Breast epithelium (tissue), 4 donors: ENCODE measurements around the gene TACR3. TPM values are rescaled to one million over a fixed set of nuclear protein-coding genes. Genes with fewer than 3 reads are reported as not detected.

Experiments
- DNase-seq, 2 donors: peaks; one replicate each; pipeline ENCODE4 v3.0.0-alpha.2; 2019; ENCODE audit warnings: low spot score in 2 of 2
- H3K27ac ChIP-seq, 2 donors: fragments of 200-600 bp; sonication (generic) in 1 of 2; one replicate each; pipeline ENCODE4 v1.5.1; 2016 to 2019; ENCODE audit warnings: mild to moderate bottlenecking in 1 of 2
- H3K27me3 ChIP-seq, 2 donors: fragments of 200-600 bp; sonication (generic) in 1 of 2; one replicate each; pipeline versions ENCODE4 v1.5.1 to v1.6.0; 2017 to 2019; ENCODE audit warnings: control low read depth in 1 of 2, mild to moderate bottlenecking in 1 of 2
- H3K36me3 ChIP-seq: fragments of 200-600 bp; one replicate; pipeline ENCODE4 v1.5.1; 2019
- H3K4me1 ChIP-seq, 2 donors: fragments of 200-600 bp; sonication (generic); one replicate each; pipeline ENCODE4 v1.5.1; 2016 to 2019; ENCODE audit warnings: control low read depth in 1 of 2
- H3K4me3 ChIP-seq, 3 donors: fragments of 200-600 bp; sonication (generic); 1 replicate in 2 of 3; 2 replicates in 1 of 3; pipeline ENCODE4 v1.5.1; 2016 to 2019; ENCODE audit warnings: mild to moderate bottlenecking in 3 of 3, moderate library complexity in 2 of 3
- H3K9me3 ChIP-seq, 2 donors: fragments of 200-600 bp; sonication (generic) in 1 of 2; one replicate each; pipeline ENCODE4 v1.5.1; 2016 to 2019; ENCODE audit warnings: control low read depth in 1 of 2
- CTCF ChIP-seq, 3 donors: fragments of 450-650 bp; IDR thresholded peaks; one replicate each; pipeline ENCODE4 v1.5.1; 2016 to 2017; ENCODE audit warnings: antibody characterized with exemption in 3 of 3, mild to moderate bottlenecking in 3 of 3, moderate library complexity in 3 of 3
- POLR2A ChIP-seq: fragments of 450-650 bp; IDR thresholded peaks from one replicate; pipeline ENCODE4 v1.6.1; 2016; ENCODE audit warnings: antibody characterized with exemption, mild to moderate bottlenecking, moderate library complexity
- POLR2AphosphoS5 ChIP-seq, 3 donors: sonication (generic); formaldehyde crosslinking; IDR thresholded peaks; one replicate each; pipeline ENCODE4 v1.6.1; 2017; ENCODE audit warnings: antibody characterized with exemption in 3 of 3
- intact Hi-C: fragments of 100-400 bp; cut with DNase I; formaldehyde crosslinking; loops from one replicate; pipeline ENCODE4 v1.15.1; 2023; ENCODE audit warnings: low total_unique reads
- total RNA-seq, 3 donors: library from RNA; depleted of rRNA; stranded (reverse); fragments of >200 nt; gene quantifications; one replicate each; pipeline ENCODE4 v1.1.0, GENCODE V29; 2016

Gene TACR3
- total RNA-seq, 3 donors from 2014 or later = not detected

GRCh38 chr4:103664436-103665075 lies 55.2 kb downstream of the TACR3 start:
- Histone ChIP-seq H3K9me3 (no peaks in the 10 kb centered on the region), H3K4me3 (no peak overlapping the region), H3K27ac (no peak overlapping the region), H3K27me3 (no peaks in the 10 kb centered on the region), H3K4me1 (no peaks in the 10 kb centered on the region), H3K36me3 (no peaks in the 10 kb centered on the region)
- intact Hi-C loops = no loop called here
- DNase-seq = no peak
- TF ChIP-seq POLR2A (no peak), CTCF (IDR thresholded peaks at IDR 0.05) (no peak), POLR2AphosphoS5 (IDR thresholded peaks at IDR 0.05) (no peak)

DNA sequence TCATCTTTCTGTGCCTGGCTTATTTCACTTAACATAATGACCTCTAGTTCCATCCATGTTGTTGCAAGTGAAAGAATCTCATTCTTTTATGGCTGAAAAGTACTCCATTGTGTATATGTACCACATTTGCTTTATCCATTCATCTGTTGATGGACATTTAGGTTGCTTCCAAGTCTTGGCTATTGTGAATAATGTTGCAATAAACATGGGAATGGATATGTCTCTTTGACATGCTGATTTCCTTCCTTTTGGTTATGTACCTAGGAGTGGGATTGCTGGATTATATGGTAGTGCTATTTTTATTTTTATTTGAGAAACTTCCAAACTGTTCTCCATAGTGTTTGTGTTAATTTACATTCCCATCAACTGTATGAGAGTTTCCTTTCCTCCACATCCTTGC lies 71.2 kb downstream of the TACR3 start:
- no peaks in the 10 kb centered on the region for H3K36me3 ChIP-seq
- DNase-seq = no peak
- H3K9me3 ChIP-seq = no peaks in the 10 kb centered on the region
- no peaks in the 10 kb centered on the region for H3K27me3 ChIP-seq
- H3K27ac ChIP-seq = no peak overlapping the region
- intact Hi-C loops = no loop called here
- H3K4me3 ChIP-seq = no peak overlapping the region
- H3K4me1 ChIP-seq = no peaks in the 10 kb centered on the region
- no peak for TF ChIP-seq POLR2AphosphoS5 (IDR thresholded peaks at IDR 0.05)
- no peak for TF ChIP-seq CTCF (IDR thresholded peaks at IDR 0.05)
- no peak for TF ChIP-seq POLR2A

- peaks cover 0 to 8% of the 10 kb centered on the region in 2 donors for H3K9me3 ChIP-seq
- H3K27me3 ChIP-seq = no peaks in the 10 kb centered on the region
- intact Hi-C loops = no loop called here
- H3K27ac ChIP-seq = no peak overlapping the region
- no peak for DNase-seq
- no peak for TF ChIP-seq POLR2AphosphoS5 (IDR thresholded peaks at IDR 0.05)
- no peak for TF ChIP-seq POLR2A
- TF ChIP-seq CTCF (IDR thresholded peaks at IDR 0.05) = no peak
- H3K4me3 ChIP-seq = no peak overlapping the region
- no peaks in the 10 kb centered on the region for H3K36me3 ChIP-seq
- no peaks in the 10 kb centered on the region for H3K4me1 ChIP-seq
These were observed 73.8 kb downstream of the TACR3 start for GRCh38 chr4:103645991-103646390.

GRCh38 chr4:103634236-103634635 lies 85.5 kb downstream of the TACR3 start:
- TF ChIP-seq POLR2A (no peak), CTCF (IDR thresholded peaks at IDR 0.05) (no peak), POLR2AphosphoS5 (IDR thresholded peaks at IDR 0.05) (no peak)
- H3K36me3 ChIP-seq = no peaks in the 10 kb centered on the region
- intact Hi-C loops = no loop called here
- no peaks in the 10 kb centered on the region for H3K9me3 ChIP-seq
- H3K4me3 ChIP-seq = no peak overlapping the region
- H3K4me1 ChIP-seq = no peaks in the 10 kb centered on the region
- no peak for DNase-seq
- H3K27ac ChIP-seq = no peak overlapping the region
- H3K27me3 ChIP-seq = no peaks in the 10 kb centered on the region

GRCh38 chr4:103626296-103626695 lies 93.5 kb downstream of the TACR3 start:
- Histone ChIP-seq H3K27me3 (no peaks in the 10 kb centered on the region), H3K27ac (no peak overlapping the region), H3K4me3 (no peak overlapping the region), H3K9me3 (no peaks in the 10 kb centered on the region), H3K36me3 (no peaks in the 10 kb centered on the region), H3K4me1 (no peaks in the 10 kb centered on the region)
- intact Hi-C loops = no loop called here
- TF ChIP-seq CTCF (IDR thresholded peaks at IDR 0.05) (no peak), POLR2AphosphoS5 (IDR thresholded peaks at IDR 0.05) (no peak), POLR2A (no peak)
- DNase-seq = no peak
